Progenitor cell of endocrine pancreas (in vitro differentiated cells): ENCODE measurements around the gene MAP3K3. TPM values are rescaled to one million over a fixed set of nuclear protein-coding genes. Genes with fewer than 3 reads are reported as not detected.

Experiments used
- DNase-seq: peaks from one replicate; pipeline ENCODE4 v3.0.0; 2021; ENCODE audit warnings: low spot score; ENCODE audit not compliant: unreplicated experiment
- H3K27ac Mint-ChIP-seq: 2 replicates; pipeline ENCODE4 v1.8.0; 2021; ENCODE audit warnings: mild to moderate bottlenecking, moderate library complexity, mixed read lengths
- H3K27me3 Mint-ChIP-seq: 2 replicates; pipeline ENCODE4 v1.8.0; 2021; ENCODE audit warnings: mixed read lengths
- H3K36me3 Mint-ChIP-seq: 2 replicates; pipeline ENCODE4 v1.8.0; 2022; ENCODE audit warnings: mixed read lengths; ENCODE audit not compliant: insufficient read depth
- H3K4me1 Mint-ChIP-seq: 2 replicates; pipeline ENCODE4 v1.8.0; 2021; ENCODE audit warnings: low read depth, mixed read lengths
- H3K4me3 Mint-ChIP-seq: 2 replicates; pipeline ENCODE4 v1.8.0; 2021; ENCODE audit warnings: low read depth, mild to moderate bottlenecking, moderate library complexity, mixed read lengths
- H3K9me3 Mint-ChIP-seq: 2 replicates; pipeline ENCODE4 v1.8.0; 2021; ENCODE audit warnings: low read depth, mixed read lengths
- total RNA-seq: library from RNA; stranded (reverse); gene quantifications from 2 replicates; pipeline ENCODE4 v1.2.1, GENCODE V29; 2021
- TF ChIP-seq, protein P1 (sequence below): fragments of 200-600 bp; sonication (generic); IDR thresholded peaks from one replicate; pipeline ENCODE4 v1.5.0; 2021; ENCODE audit warnings: antibody characterized with exemption, mild to moderate bottlenecking; ENCODE audit not compliant: unreplicated experiment

MAP3K3 gene
- total RNA-seq, 1 donor from 2014 or later, result 19.1 TPM

DNA sequence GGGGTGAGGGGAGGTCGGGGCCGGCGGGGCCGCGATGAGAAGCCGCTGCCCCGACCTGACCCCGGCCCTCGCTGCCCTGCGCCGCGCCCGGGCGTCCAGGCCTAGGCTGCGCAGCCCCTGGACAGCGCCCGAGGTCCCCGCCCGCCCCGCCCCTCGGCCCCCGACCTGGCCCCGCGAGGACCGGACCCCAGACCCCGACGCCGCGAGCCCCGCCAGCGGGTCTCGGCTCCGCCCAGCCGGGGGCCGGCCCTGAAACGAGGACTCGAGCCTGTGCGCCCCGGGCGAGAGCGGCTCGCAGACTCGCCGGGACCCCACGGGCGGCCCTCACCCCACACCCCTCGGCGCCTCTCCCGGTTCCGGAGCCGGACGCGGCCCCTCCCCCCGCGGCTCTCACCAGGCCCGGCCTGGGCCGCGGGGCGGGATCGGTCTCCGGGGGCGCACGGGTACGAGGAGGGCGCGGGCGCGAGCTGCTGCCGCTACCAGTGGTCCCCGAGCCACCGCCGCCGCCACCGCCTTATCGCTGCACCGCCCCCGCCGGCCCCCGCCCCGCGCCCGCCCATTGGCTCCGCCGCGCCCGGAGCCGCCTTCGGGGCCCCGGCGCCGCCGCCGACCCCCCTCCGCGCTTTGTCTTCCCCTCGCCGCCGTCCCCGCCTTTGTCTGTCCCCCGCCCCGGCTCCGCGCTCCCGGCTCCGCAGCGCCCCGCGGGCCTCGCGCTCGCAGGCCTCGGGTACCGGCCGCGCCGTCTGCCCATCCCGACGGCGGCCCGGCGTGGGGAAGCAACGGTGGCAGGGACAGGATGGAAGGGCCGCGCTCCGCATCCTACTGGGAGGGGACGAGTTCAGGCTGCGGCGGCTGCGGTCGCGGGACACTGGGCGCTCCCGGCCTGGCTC lies 77.7 kb downstream of the MAP3K3 start, which contains the start of gene LIMD2:
Gene LIMD2, minus strand, starts transcription at position 488 of the 890 bp plus-strand sequence. CDS start 827 bp downstream, outside the sequence.
- peak within 1 kb of the TSS; percentile 77 for H3K4me3 Mint-ChIP-seq
- peak within 1 kb of the TSS; percentile 64 for H3K27ac Mint-ChIP-seq
- TF ChIP-seq, protein P1, sequence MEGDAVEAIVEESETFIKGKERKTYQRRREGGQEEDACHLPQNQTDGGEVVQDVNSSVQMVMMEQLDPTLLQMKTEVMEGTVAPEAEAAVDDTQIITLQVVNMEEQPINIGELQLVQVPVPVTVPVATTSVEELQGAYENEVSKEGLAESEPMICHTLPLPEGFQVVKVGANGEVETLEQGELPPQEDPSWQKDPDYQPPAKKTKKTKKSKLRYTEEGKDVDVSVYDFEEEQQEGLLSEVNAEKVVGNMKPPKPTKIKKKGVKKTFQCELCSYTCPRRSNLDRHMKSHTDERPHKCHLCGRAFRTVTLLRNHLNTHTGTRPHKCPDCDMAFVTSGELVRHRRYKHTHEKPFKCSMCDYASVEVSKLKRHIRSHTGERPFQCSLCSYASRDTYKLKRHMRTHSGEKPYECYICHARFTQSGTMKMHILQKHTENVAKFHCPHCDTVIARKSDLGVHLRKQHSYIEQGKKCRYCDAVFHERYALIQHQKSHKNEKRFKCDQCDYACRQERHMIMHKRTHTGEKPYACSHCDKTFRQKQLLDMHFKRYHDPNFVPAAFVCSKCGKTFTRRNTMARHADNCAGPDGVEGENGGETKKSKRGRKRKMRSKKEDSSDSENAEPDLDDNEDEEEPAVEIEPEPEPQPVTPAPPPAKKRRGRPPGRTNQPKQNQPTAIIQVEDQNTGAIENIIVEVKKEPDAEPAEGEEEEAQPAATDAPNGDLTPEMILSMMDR, result no peak
- DNase-seq, result peak; percentile 60
- H3K4me1 Mint-ChIP-seq, result peaks cover 11% of the 10 kb centered on the region
- no peaks in the 10 kb centered on the region for H3K27me3 Mint-ChIP-seq
- peaks cover 4% of the 10 kb centered on the region for H3K36me3 Mint-ChIP-seq
- H3K9me3 Mint-ChIP-seq, result no peaks in the 10 kb centered on the region

DNA sequence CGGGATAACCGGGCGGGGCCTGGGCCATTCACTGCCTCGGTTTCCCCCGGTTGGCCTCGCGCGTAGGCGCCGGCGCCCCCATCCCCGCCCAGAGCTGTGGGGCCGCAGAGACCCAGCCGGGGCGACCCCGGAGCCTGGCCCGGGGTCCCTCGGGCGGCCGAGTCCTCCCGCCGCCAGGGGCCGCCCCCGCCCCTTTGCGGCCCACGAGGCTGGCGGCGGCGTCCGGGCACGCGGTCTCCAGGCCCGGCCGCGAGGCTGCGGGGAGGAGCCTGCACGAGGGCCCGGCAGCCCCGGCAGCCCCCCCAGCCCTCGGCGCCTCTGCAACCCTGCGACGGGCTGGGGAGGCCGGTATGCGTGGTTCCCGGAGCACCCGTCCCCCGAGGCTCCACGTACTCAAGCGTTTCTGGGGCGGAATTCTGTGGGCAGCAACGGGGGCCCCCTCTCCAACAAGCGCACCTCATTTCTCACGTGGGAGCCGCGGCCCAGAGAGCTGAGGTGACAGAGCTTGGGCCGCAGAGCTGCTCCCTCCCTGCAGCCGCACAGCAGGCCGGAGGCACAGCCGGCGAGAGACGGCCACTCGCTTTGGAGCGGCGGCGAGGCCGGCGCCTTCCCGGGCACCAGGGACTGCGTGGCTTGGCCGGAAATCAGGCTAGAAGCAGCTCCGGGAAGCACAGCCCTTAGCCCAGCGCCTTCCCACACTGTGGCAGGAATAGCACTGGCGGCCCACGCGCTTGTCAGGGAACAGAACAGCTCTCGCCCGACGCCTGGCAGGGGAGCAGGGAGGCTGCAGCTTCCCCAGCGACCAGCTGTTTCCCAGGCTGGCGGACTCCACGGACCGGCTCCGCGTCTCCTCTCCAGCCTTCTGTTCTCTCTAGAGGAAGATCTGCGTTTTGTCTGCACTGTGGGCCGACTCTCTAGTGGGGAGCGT lies 78.6 kb downstream of the MAP3K3 start:
- Mint-ChIP-seq H3K36me3 (peaks cover 7% of the 10 kb centered on the region), H3K4me3 (peak overlapping the region; percentile 65), H3K27me3 (no peaks in the 10 kb centered on the region), H3K4me1 (peaks cover 11% of the 10 kb centered on the region), H3K27ac (peak overlapping the region; percentile 64), H3K9me3 (no peaks in the 10 kb centered on the region)
- TF ChIP-seq, protein P1, result peak; percentile 44
- no peak for DNase-seq

DNA sequence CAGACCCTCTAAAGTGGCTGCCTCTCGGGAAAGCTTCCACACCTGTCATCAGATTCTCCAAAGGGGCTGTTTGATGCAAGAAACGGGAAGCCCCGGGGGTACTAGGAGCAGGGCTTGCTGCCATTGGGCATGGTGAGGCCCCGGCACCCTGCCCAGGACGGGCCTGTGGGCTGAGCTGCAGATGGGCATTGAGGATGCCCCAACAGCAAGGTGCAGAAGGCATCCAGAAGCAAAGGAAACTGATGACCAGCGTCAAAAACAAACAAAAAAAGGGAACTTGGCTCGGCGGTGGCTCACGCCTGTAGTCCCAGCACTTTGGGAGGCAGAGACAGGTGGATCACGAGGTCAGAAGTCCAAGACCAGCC lies 79.2 kb downstream of the MAP3K3 start:
- no peak for DNase-seq
- Mint-ChIP-seq H3K27me3 (no peaks in the 10 kb centered on the region), H3K4me3 (peak overlapping the region; percentile 65), H3K27ac (peak overlapping the region; percentile 41), H3K36me3 (peaks cover 7% of the 10 kb centered on the region), H3K4me1 (peaks cover 11% of the 10 kb centered on the region), H3K9me3 (no peaks in the 10 kb centered on the region)
- TF ChIP-seq, protein P1, result no peak

DNA sequence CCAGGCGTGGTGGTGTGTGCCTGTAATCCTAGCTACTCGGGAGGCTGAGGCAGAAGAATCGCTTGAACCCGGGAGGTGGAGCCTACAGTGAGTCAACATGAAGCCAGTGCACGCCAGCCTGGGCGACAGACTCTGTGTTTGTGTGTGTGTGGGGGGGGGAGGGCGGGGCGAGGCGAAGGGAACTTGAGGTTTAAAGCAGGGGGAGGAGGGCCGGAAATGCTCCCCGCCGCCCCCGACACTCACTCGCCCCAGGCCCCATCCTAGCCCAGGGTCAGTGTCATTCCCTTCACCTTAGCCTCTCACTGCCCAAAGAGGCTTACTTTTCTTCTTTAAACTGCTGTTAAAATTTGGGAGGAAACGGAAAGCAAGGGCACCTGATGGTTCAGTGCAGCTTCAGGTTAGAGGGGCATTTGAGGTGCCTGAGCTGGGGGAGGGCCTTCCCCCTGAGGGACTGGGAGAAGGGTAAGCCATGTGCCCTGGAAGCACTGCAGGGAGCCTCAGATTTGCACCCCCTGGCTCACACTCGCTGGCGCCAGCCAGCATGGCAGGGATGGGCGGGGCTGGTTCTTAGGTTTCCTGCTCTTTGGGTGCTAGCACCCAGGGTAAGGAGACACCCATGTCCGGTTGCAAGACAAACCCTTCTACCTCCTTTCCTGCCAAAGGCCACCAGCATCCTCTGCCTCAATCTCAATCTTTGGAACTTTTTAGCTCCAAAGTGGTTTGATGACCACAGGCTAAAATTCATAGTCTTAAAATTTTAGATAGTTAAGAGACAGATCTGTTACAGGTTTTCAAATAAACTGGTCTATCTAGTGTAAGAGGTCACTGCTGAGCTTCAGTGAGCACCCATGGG lies 79.9 kb downstream of the MAP3K3 start:
- Mint-ChIP-seq H3K9me3 (no peaks in the 10 kb centered on the region), H3K27ac (peak overlapping the region; percentile 24), H3K27me3 (no peaks in the 10 kb centered on the region), H3K4me3 (peak overlapping the region; percentile 65), H3K36me3 (peaks cover 4% of the 10 kb centered on the region), H3K4me1 (peaks cover 11% of the 10 kb centered on the region)
- TF ChIP-seq, protein P1, result no peak
- no peak for DNase-seq
